Kidney (tissue), 14 donors: ENCODE data around the gene MTHFS. TPM values are rescaled to one million over a fixed set of nuclear protein-coding genes. Genes with fewer than 3 reads are reported as not detected.
"Not testable (repeated sequence)": the region's sequence is repeated elsewhere in the genome, so short reads cannot be mapped to it uniquely, and the experiment has no call there.

Experiments
- DNase-seq, 5 donors: peaks; one replicate each; pipeline ENCODE4 v3.0.0-alpha.2; 2013 to 2020
- FAIRE-seq: peaks from 2 replicates; lab custom pipeline; 2012; peaks lifted over from hg19 to GRCh38; lab: Jason Lieb, UNC
- H3K27ac ChIP-seq, 2 donors: one replicate each; pipeline ENCODE4 v1.7.0; 2013; ENCODE audit warnings: low read depth in 2 of 2, low read length in 2 of 2, inconsistent platforms in 1 of 2
- H3K27me3 ChIP-seq: one replicate; pipeline ENCODE4 v1.7.1; 2013; ENCODE audit warnings: low read length, inconsistent platforms; ENCODE audit not compliant: control insufficient read depth, insufficient read depth
- H3K36me3 ChIP-seq, 3 donors: one replicate each; pipeline versions ENCODE4 v1.7.0 to v1.7.1; 2013; ENCODE audit warnings: low read length in 3 of 3, control low read depth in 1 of 3, inconsistent platforms in 1 of 3; ENCODE audit not compliant: insufficient read depth in 3 of 3, control insufficient read depth in 2 of 3
- H3K4me1 ChIP-seq, 3 donors: one replicate each; pipeline versions ENCODE4 v1.7.0 to v1.7.1; 2013; ENCODE audit warnings: low read length in 3 of 3, inconsistent platforms in 1 of 3, low read depth in 1 of 3; ENCODE audit not compliant: control insufficient read depth in 2 of 3, insufficient read depth in 2 of 3
- H3K4me3 ChIP-seq, 3 donors: one replicate each; pipeline versions ENCODE4 v1.7.0 to v1.8.1; 2013; ENCODE audit warnings: low read length in 3 of 3, control low read depth in 1 of 3, inconsistent platforms in 1 of 3
- H3K9ac ChIP-seq, 3 donors: one replicate each; pipeline versions ENCODE4 v1.7.0 to v1.7.1; 2013; ENCODE audit warnings: low read length in 3 of 3, control low read depth in 1 of 3, inconsistent platforms in 1 of 3
- H3K9me3 ChIP-seq, 3 donors: one replicate each; pipeline versions ENCODE4 v1.7.0 to v1.7.1; 2013; ENCODE audit warnings: low read length in 3 of 3, control low read depth in 1 of 3, inconsistent platforms in 1 of 3; ENCODE audit not compliant: control insufficient read depth in 2 of 3, insufficient read depth in 1 of 3
- CTCF ChIP-seq: IDR thresholded peaks from 3 replicates; pipeline ENCODE4 v1.5.1; 2012; ENCODE audit warnings: mild to moderate bottlenecking, moderate library complexity, borderline replicate concordance; ENCODE audit not compliant: insufficient read depth; ENCODE audit errors: extremely low read depth
- intact Hi-C: fragments of 100-400 bp; cut with DNase I; formaldehyde crosslinking; loops from one replicate; pipeline ENCODE4 v1.11.1; 2022
- polyA plus RNA-seq: library from polyadenylated mRNA; stranded (reverse); fragments of 350-450 nt; fragmentation: Illumina TruSeq; extraction: RNeasy Lipid Tissue Mini Kit (QIAGEN cat#74804); gene quantifications from one replicate; pipeline ENCODE4 v1.2.3, GENCODE V29; 2014; ENCODE audit warnings: low read depth, low replicate concordance; ENCODE audit not compliant: insufficient read depth
- total RNA-seq: library from RNA; stranded (reverse); fragmentation: NEBNext Ultra II Directional; extraction: Animal tissue kit (Norgen Biotek cat#: 25700); gene quantifications from one replicate; pipeline ENCODE4 v1.2.1, GENCODE V29; 2021
- donor health status: control.
- donor health status: control.
- donor health status: control.
- donor health status: control.
- donor health status: control.
- donor health status: DM: yes; HTN: yes; CAD: no.
- donor health status: Normal renal cell carcinoma (clear cell type).

The MTHFS gene
- total and polyA plus RNA-seq, 2 donors from 2014 or later: 44.1 to 115 TPM

GRCh38 chr15:79900087-79900486 is 3.3 kb upstream of the MTHFS start:
- H3K36me3 ChIP-seq: no peaks in the 10 kb centered on the region
- no peak overlapping the region for H3K27ac ChIP-seq
- intact Hi-C loops: no loop called here
- TF ChIP-seq CTCF: no peak
- no peaks in the 10 kb centered on the region for H3K9me3 ChIP-seq
- DNase-seq (no peak), FAIRE-seq (no peak)
- H3K4me1 ChIP-seq: peaks cover 0 to 4% (median under 1%) of the 10 kb centered on the region in 3 donors
- H3K9ac ChIP-seq: no peak overlapping the region
- H3K4me3 ChIP-seq: no peak overlapping the region
- H3K27me3 ChIP-seq: no peaks in the 10 kb centered on the region

- H3K4me3 ChIP-seq, H3K27ac ChIP-seq, H3K4me1 ChIP-seq, H3K27me3 ChIP-seq, FAIRE-seq, DNase-seq, H3K36me3 ChIP-seq, H3K9ac ChIP-seq, intact Hi-C loops, H3K9me3 ChIP-seq: not testable (repeated sequence)
Observed at GRCh38 chr15:79898786-79899185, 2.0 kb upstream of the MTHFS start.

- no peak for FAIRE-seq
- Histone ChIP-seq H3K27ac (no peak overlapping the region), H3K4me3 (no peak overlapping the region), H3K4me1 (peaks cover 0 to 4% (median 4%) of the 10 kb centered on the region in 3 donors), H3K27me3 (no peaks in the 10 kb centered on the region), H3K9me3 (no peaks in the 10 kb centered on the region), H3K36me3 (no peaks in the 10 kb centered on the region), H3K9ac (no peak overlapping the region)
- no peak for TF ChIP-seq CTCF
- no peak for DNase-seq
- intact Hi-C loops: no loop called here
Observed at GRCh38 chr15:79898369-79898768, 1.6 kb upstream of the MTHFS start.

- peak overlapping the region; percentile 47 to 89 (median 87) for H3K4me3 ChIP-seq
- no peaks in the 10 kb centered on the region for H3K36me3 ChIP-seq
- H3K9me3 ChIP-seq: no peaks in the 10 kb centered on the region
- peak overlapping the region in 2 of 3 donors; percentile 2 to 72 for H3K9ac ChIP-seq
- intact Hi-C loops: no loop called here
- no peak for TF ChIP-seq CTCF
- peaks cover 0 to 4% (median 4%) of the 10 kb centered on the region in 3 donors for H3K4me1 ChIP-seq
- H3K27me3 ChIP-seq: no peaks in the 10 kb centered on the region
- DNase-seq (no peak), FAIRE-seq (no peak)
- peak overlapping the region in 1 of 2 donors; percentile 82 for H3K27ac ChIP-seq
Observed at GRCh38 chr15:79897701-79898113, 893 bp upstream of the MTHFS start.
